GM21390 (cell line): Measurements from ENCODE around the gene ZSCAN30.
"Not testable (repeated sequence)": the region's sequence is repeated elsewhere in the genome, so short reads cannot be mapped to it uniquely, and the experiment has no call there.

ENCODE experiments used
- ATAC-seq: cut with Tn5 transposase; IDR thresholded peaks from one replicate; pipeline ENCODE4 v1.9.1; 2021; ENCODE audit not compliant: unreplicated experiment

The ZSCAN30 gene

GRCh38 chr18:35239314-35239713, 50.7 kb downstream of the ZSCAN30 start:
- no peak for ATAC-seq

DNA sequence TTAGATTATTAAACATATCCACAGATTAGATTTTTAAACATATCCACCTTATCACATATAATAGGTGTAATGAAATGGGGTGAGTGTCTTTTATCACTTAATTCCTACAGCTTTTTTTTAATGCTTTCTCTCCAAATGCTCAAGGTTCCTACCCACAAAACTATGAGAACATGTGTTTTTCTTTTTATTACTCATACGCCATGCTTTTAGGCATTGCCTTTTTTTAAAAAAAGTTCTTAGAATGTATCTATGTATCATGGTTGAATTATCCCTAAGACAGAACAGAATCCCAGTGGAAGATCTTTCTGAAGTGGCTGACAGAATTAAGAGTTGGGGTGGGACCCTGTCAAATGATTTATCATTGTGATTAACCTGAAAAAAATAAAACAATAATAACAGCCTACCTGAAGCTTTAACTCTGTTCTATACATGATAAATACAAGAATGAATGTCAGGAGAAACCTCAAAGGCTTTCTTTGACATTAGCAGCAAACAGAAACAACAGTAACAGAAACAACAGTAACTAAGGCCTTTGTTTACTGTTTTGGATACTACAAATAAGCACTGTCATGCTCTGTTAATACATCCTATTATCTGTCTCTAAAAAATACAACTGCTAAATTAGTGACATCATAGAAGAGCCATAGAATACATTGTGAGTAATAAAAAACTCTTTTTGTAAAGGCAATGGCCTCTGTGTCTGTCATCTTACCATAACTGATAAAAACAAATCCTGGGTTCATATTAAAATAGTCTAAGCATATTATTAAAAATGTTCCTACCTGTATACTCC, 53.3 kb downstream of the ZSCAN30 start:
- ATAC-seq = no peak

DNA sequence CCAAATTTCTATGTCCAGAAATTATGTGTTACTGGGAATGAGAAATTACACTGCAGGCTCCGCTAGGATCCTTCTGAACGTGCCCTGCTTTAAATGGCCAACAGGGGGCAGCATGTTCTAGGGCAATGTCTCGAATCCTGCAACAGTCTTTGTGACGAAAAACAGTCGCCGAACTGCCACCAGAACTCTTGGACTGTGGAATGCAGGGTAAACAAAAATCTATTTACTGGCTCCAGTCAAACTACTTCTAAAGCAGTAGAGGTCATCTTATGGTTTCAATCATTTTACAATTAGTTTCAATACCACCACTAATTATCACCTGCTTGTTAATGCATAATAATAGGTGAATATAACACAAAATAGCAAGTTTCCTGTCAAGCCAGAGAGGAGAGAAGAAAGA, 59.0 kb downstream of the ZSCAN30 start:
- peak; percentile 95 for ATAC-seq

DNA sequence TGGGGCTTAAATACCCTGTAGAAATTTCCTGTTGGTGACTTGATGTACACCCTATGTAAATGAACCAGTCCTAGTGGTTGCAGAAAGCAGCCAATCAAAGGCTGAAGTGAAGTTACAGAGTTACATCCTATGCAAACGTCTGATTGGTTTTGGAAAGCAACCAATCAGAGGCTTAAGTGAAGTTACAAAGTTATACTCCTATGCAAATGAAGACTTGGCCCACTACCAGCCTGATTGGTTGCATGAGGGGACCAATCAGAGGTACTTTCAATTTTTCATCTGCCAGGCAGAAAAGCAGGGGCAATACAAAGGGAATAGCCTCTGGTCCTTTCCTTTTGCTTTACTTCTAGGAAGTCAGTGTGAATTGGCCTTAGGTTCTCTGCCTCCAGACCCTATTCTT, 62.8 kb downstream of the ZSCAN30 start:
- ATAC-seq = no peak

DNA sequence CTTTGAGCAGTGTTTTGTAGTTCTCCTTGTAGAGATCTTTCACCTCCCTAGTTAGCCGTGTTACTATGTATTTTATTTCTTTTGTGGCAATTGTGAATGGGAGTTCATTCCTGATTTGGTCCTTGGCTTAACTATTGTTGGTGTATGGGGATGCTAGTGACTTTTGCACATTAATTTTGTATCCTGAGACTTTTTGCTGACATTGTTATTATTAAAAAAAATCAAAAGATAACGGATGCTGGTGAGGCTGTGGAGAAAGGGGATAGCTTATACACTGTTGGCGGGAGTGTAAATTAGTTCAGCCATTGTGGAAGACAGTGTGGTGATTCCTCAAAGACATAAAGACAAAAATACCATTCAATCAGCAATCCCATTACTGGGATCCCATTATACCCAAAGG, 66.2 kb downstream of the ZSCAN30 start:
- no peak for ATAC-seq

GRCh38 chr18:35220424-35220823, 69.6 kb downstream of the ZSCAN30 start:
- no peak for ATAC-seq

DNA sequence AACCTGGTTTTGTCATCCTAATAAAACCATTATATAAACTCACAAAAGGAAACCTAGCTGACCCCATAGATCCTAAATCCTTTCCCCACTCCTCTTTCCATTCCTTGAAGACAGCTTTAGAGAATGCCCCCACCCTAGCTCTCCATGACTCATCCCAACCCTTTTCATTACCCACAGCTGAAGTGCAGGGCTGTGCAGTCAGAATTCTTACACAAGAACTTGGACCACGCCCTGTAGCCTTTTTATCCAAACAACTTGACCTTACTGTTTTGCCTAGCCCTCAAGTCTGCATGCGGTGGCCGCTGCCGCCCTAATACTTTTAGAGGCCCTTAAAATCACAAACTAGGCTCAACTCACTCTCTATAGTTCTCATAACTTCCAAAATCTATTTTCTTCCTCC, 70.7 kb downstream of the ZSCAN30 start:
- ATAC-seq = not testable (repeated sequence)

GRCh38 chr18:35216611-35217010, 73.4 kb downstream of the ZSCAN30 start:
- not testable (repeated sequence) for ATAC-seq

GRCh38 chr18:35215026-35215425, 75.0 kb downstream of the ZSCAN30 start:
- ATAC-seq = no peak

DNA sequence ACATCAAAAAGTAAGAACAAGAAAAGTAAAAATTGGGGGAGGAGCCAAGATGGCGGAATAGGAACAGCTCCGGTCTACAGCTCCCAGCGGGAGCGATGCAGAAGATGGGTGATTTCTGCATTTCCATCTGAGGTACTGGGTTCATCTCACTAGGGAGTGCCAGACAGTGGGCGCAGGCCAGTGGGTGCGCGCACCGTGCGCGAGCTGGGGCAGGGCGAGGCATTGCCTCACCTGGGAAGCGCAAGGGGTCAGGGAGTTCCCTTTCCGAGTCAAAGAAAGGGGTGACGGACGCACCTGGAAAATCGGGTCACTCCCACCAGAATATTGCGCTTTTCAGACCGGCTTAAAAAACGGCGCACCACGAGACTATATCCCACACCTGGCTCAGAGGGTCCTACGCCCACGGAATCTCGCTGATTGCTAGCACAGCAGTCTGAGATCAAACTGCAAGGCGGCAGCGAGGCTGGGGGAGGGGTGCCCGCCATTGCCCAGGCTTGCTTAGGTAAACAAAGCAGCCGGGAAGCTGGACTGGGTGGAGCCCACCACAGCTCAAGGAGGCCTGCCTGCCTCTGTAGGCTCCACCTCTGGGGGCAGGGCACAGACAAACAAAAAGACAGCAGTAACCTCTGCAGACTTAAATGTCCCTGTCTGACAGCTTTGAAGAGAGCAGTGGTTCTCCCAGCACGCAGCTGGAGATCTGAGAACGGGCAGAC, 84.1 kb downstream of the ZSCAN30 start:
- ATAC-seq = not testable (repeated sequence)

DNA sequence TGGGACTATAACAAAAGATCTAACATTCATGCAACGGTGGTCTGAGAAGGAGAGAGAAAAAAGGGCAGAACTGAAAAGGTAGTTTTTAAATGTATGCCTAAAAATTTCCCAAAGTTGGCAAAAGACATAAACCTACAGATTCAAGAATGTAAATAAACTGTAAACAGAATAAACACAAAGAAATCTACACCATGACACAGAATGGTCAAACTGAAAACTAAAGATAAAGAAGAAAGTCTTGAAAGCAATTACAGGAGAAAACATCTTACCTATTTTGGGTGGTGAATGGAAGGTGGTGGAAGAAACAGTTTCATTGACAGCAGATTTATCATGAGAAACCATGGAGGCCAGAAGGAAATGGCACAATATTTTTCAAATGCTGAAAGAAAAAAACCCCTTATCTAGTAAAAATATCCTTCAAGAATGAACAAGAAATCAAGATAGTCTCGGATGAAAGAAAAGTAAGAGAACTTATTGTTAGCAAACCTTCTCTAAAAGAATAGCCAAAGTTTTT, 84.8 kb downstream of the ZSCAN30 start:
- ATAC-seq = no peak

DNA sequence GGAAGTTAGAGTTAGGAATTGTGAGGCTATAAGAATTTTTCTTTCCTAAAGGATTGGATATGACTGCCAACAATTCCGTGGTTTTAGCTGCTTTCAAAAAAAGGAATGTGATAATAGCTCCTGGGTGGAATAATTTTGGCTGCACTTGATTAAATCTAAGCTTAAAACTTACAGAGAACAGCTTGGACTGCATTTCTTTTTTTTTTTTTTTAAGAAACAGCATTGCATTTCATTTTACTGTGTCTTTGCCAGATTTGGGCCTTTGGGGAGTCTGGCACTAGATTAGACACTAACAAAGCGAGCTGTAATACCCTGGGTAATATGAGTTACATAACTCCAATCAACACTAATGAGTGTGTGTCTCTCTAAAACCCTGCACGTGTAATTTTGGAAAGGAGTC, 87.0 kb downstream of the ZSCAN30 start:
- no peak for ATAC-seq

GRCh38 chr18:35201256-35201931, 88.6 kb downstream of the ZSCAN30 start:
- no peak for ATAC-seq
